Activated CD4-positive, alpha-beta T cell treated with anti-CD3 and anti-CD28 coated beads for 36 hours (primary cell): Measurements from ENCODE around the gene NEMP2. TPM values are rescaled to one million over a fixed set of nuclear protein-coding genes. Genes with fewer than 3 reads are reported as not detected.

ENCODE experiments used
- ATAC-seq: fragments of 200-7000 bp; cut with Tn5 transposase; one replicate; pipeline ENCODE4 v1.10.0; 2021; ENCODE audit warnings: mild to moderate bottlenecking, moderate library complexity
- CTCF ChIA-PET: fragments of 350-600 bp; sonication (Branson Sonifier 250); formaldehyde crosslinking; loops from one replicate; lab custom pipeline; 2021; ENCODE audit warnings: antibody characterized with exemption; lab: Charles Lee
- POLR2A ChIA-PET: fragments of 350-600 bp; sonication (Branson Sonifier 250); formaldehyde crosslinking; loops from one replicate; lab custom pipeline; 2021; ENCODE audit warnings: antibody characterized with exemption, inconsistent platforms; lab: Charles Lee
- DNase-seq: peaks from one replicate; pipeline ENCODE4 v3.0.0-alpha.2; 2020
- H3K27ac Mint-ChIP-seq: one replicate; pipeline ENCODE4 v1.8.0; 2021; ENCODE audit warnings: mixed read lengths
- H3K27me3 Mint-ChIP-seq: one replicate; pipeline ENCODE4 v1.8.0; 2021; ENCODE audit warnings: mixed read lengths
- H3K36me3 Mint-ChIP-seq: one replicate; pipeline ENCODE4 v1.8.0; 2021; ENCODE audit warnings: low read depth, mixed read lengths
- H3K4me1 Mint-ChIP-seq: one replicate; pipeline ENCODE4 v1.8.0; 2021; ENCODE audit warnings: mixed read lengths
- H3K4me3 Mint-ChIP-seq: one replicate; pipeline ENCODE4 v1.8.0; 2021; ENCODE audit warnings: mild to moderate bottlenecking, moderate library complexity, mixed read lengths
- H3K9me3 Mint-ChIP-seq: one replicate; pipeline ENCODE4 v1.8.0; 2021; ENCODE audit warnings: low read depth, mixed read lengths
- intact Hi-C, 2 experiments: fragments of 100-400 bp; cut with DNase I in 1 of 2; cut with micrococcal nuclease in 1 of 2; formaldehyde crosslinking; loops; one replicate each; pipeline versions ENCODE4 v1.14.2 to v1.15.1; 2022 to 2024; cut with DNase I, micrococcal nuclease
- total RNA-seq, 2 experiments: library from RNA; stranded (reverse); gene quantifications; one replicate each; pipeline ENCODE4 v1.2.3, GENCODE V29; 2021

NEMP2 gene
- total RNA-seq = 10 to 100 TPM; 24.6 to 25.1 TPM

GRCh38 chr2:190534310-190535120 is at the start of gene NEMP2:
NEMP2 (minus strand) TSS chr2:190534722; CDS start chr2:190534655, 67 bp downstream.
- peak; percentile 70 for ATAC-seq
- CTCF ChIA-PET = no interaction called here
- intact Hi-C loops = loop anchor here (1.0 to 10.0 kb wide), 13 partner anchors 114 to 1092 kb away; partner anchors contain the start of genes GLS (in 2 of the 2), ASNSD1 (in 1 of the 2), HIBCH (in 1 of the 2) and MFSD6 (in 1 of the 2)

GRCh38 chr2:190583507-190584337 is 49.2 kb upstream of the NEMP2 start:
- DNase-seq (no peak), ATAC-seq (no peak)
- no peaks in the 10 kb centered on the region for H3K27me3 Mint-ChIP-seq
- CTCF ChIA-PET = no interaction called here
- no peaks in the 10 kb centered on the region for H3K9me3 Mint-ChIP-seq
- H3K36me3 Mint-ChIP-seq = no peaks in the 10 kb centered on the region
- POLR2A ChIA-PET = no interaction called here
- H3K27ac Mint-ChIP-seq = no peak overlapping the region
- H3K4me3 Mint-ChIP-seq = no peak overlapping the region
- intact Hi-C loops = no loop called here
- peaks cover 12% of the 10 kb centered on the region for H3K4me1 Mint-ChIP-seq

More at GRCh38 chr2:190534310-190535120, at the start of gene NEMP2:
- H3K27ac Mint-ChIP-seq = peak within 1 kb of the TSS; percentile 98
- peaks cover 52% of the 10 kb centered on the region for H3K4me1 Mint-ChIP-seq
- no peaks in the 10 kb centered on the region for H3K27me3 Mint-ChIP-seq
- peaks cover 25% of the 10 kb centered on the region for H3K9me3 Mint-ChIP-seq
- H3K4me3 Mint-ChIP-seq = peak within 1 kb of the TSS; percentile 95
- peak; percentile 87 for DNase-seq
- POLR2A ChIA-PET = interaction anchor here (1.0 to 1.9 kb wide), 3 partner anchors 28 to 348 kb away, joined by 3 to 10 read pairs (median 4); no protein-coding TSS in a partner anchor
- H3K36me3 Mint-ChIP-seq = peaks cover 44% of the 10 kb centered on the region

- H3K9me3 Mint-ChIP-seq = no peaks in the 10 kb centered on the region
- POLR2A ChIA-PET = no interaction called here
- intact Hi-C loops = no loop called here
Observed at GRCh38 chr2:190582736-190583506, 48.4 kb upstream of the NEMP2 start.

GRCh38 chr2:190582019-190582418 is 47.5 kb upstream of the NEMP2 start:
- Mint-ChIP-seq H3K4me1 (peaks cover 23% of the 10 kb centered on the region), H3K4me3 (no peak overlapping the region), H3K36me3 (no peaks in the 10 kb centered on the region), H3K27me3 (no peaks in the 10 kb centered on the region), H3K27ac (no peak overlapping the region), H3K9me3 (no peaks in the 10 kb centered on the region)
- CTCF ChIA-PET = no interaction called here
- DNase-seq = no peak
- intact Hi-C loops = no loop called here
- POLR2A ChIA-PET = no interaction called here
- ATAC-seq = no peak

More at GRCh38 chr2:190582736-190583506, 48.4 kb upstream of the NEMP2 start:
- ATAC-seq (no peak), DNase-seq (no peak)
- Mint-ChIP-seq H3K27ac (no peak overlapping the region), H3K4me3 (no peak overlapping the region), H3K36me3 (no peaks in the 10 kb centered on the region), H3K27me3 (no peaks in the 10 kb centered on the region), H3K4me1 (peaks cover 20% of the 10 kb centered on the region)
- CTCF ChIA-PET = no interaction called here

GRCh38 chr2:190579915-190580846 is 45.7 kb upstream of the NEMP2 start:
- Mint-ChIP-seq H3K9me3 (no peaks in the 10 kb centered on the region), H3K27me3 (no peaks in the 10 kb centered on the region), H3K36me3 (no peaks in the 10 kb centered on the region), H3K4me3 (no peak overlapping the region), H3K27ac (no peak overlapping the region), H3K4me1 (peaks cover 36% of the 10 kb centered on the region)
- DNase-seq (no peak), ATAC-seq (no peak)
- intact Hi-C loops = no loop called here
- ChIA-PET POLR2A (interaction anchor here (0.6 kb wide), 2 partner anchors 28 to 140 kb away, joined by 3 to 4 read pairs; no protein-coding TSS in a partner anchor), CTCF (interaction anchor here (0.8 to 1.7 kb wide), 3 partner anchors 16 to 33 kb away, joined by 3 read pairs; no protein-coding TSS in a partner anchor)

- ATAC-seq = no peak
- Mint-ChIP-seq H3K27ac (no peak overlapping the region), H3K9me3 (no peaks in the 10 kb centered on the region), H3K4me3 (no peak overlapping the region), H3K4me1 (peaks cover 40% of the 10 kb centered on the region), H3K36me3 (no peaks in the 10 kb centered on the region), H3K27me3 (no peaks in the 10 kb centered on the region)
- CTCF ChIA-PET = no interaction called here
- no peak for DNase-seq
- intact Hi-C loops = no loop called here
- POLR2A ChIA-PET = no interaction called here
Observed at GRCh38 chr2:190579058-190579410, 44.5 kb upstream of the NEMP2 start.

GRCh38 chr2:190578158-190579057 is 43.9 kb upstream of the NEMP2 start:
- peaks cover 38% of the 10 kb centered on the region for H3K4me1 Mint-ChIP-seq
- peak overlapping the region; percentile 10 for H3K27ac Mint-ChIP-seq
- DNase-seq (no peak), ATAC-seq (peak; percentile 26)
- no peaks in the 10 kb centered on the region for H3K27me3 Mint-ChIP-seq
- ChIA-PET CTCF (interaction anchor here (0.6 kb wide), 1 partner anchor 54 kb away, joined by 4 read pairs; no protein-coding TSS in a partner anchor), POLR2A (no interaction called here)
- H3K9me3 Mint-ChIP-seq = no peaks in the 10 kb centered on the region
- H3K4me3 Mint-ChIP-seq = no peak overlapping the region
- no peaks in the 10 kb centered on the region for H3K36me3 Mint-ChIP-seq
- intact Hi-C loops = no loop called here

GRCh38 chr2:190576573-190576972 is 42.1 kb upstream of the NEMP2 start:
- Mint-ChIP-seq H3K4me3 (no peak overlapping the region), H3K36me3 (no peaks in the 10 kb centered on the region), H3K4me1 (peaks cover 38% of the 10 kb centered on the region), H3K27me3 (no peaks in the 10 kb centered on the region), H3K27ac (no peak overlapping the region), H3K9me3 (no peaks in the 10 kb centered on the region)
- ChIA-PET POLR2A (no interaction called here), CTCF (interaction anchor here (0.9 to 1.6 kb wide), 2 partner anchors 10 to 59 kb away, joined by 3 read pairs; no protein-coding TSS in a partner anchor)
- no peak for DNase-seq
- intact Hi-C loops = no loop called here
- ATAC-seq = no peak

GRCh38 chr2:190575263-190575662 is 40.7 kb upstream of the NEMP2 start:
- intact Hi-C loops = no loop called here
- Mint-ChIP-seq H3K27ac (no peak overlapping the region), H3K4me1 (peaks cover 44% of the 10 kb centered on the region), H3K36me3 (no peaks in the 10 kb centered on the region), H3K4me3 (no peak overlapping the region), H3K9me3 (no peaks in the 10 kb centered on the region), H3K27me3 (no peaks in the 10 kb centered on the region)
- DNase-seq = no peak
- ATAC-seq = no peak
- ChIA-PET POLR2A (no interaction called here), CTCF (interaction anchor here (0.7 to 1.6 kb wide), 3 partner anchors 9 to 134 kb away, joined by 3 read pairs; no protein-coding TSS in a partner anchor)
